ENCODE results near the gene MLLT10.
"Not testable (repeated sequence)": the region's sequence is repeated elsewhere in the genome, so short reads cannot be mapped to it uniquely, and the experiment has no call there.

MLLT10 gene

GRCh38 chr10:21536874-21537273, 2.8 kb downstream of the MLLT10 start:
- peak overlapping the region; percentile 54 for H3K4me3 Mint-ChIP-seq
- no peaks in the 10 kb centered on the region for H3K9me3 Mint-ChIP-seq
- H3K36me3 Mint-ChIP-seq (ENCODE audit: low read depth): peaks cover 32% of the 10 kb centered on the region
- H3K4me1 Mint-ChIP-seq: peaks cover 43% of the 10 kb centered on the region
- peaks cover 3% of the 10 kb centered on the region for H3K27me3 Mint-ChIP-seq (ENCODE audit: low read depth, poor library complexity)
- H3K27ac Mint-ChIP-seq: no peak overlapping the region
- TF ChIP-seq CTCF (IDR thresholded peaks at IDR 0.05): no peak
- no peak for DNase-seq

GRCh38 chr10:21540701-21541100, 6.7 kb downstream of the MLLT10 start:
- not testable (repeated sequence) for H3K9me3 Mint-ChIP-seq; H3K4me3 Mint-ChIP-seq; H3K27me3 Mint-ChIP-seq (ENCODE audit: low read depth, poor library complexity); H3K27ac Mint-ChIP-seq; DNase-seq
- Mint-ChIP-seq H3K36me3 (ENCODE audit: low read depth) (peaks cover 70% of the 10 kb centered on the region), H3K4me1 (peaks cover 23% of the 10 kb centered on the region)

GRCh38 chr10:21547246-21547645, 13.2 kb downstream of the MLLT10 start:
- peaks cover 21% of the 10 kb centered on the region for H3K4me1 Mint-ChIP-seq
- H3K27ac Mint-ChIP-seq: peak overlapping the region; percentile 89
- H3K36me3 Mint-ChIP-seq (ENCODE audit: low read depth): peaks cover 91% of the 10 kb centered on the region
- H3K9me3 Mint-ChIP-seq: peaks cover 5% of the 10 kb centered on the region
- H3K4me3 Mint-ChIP-seq: no peak overlapping the region
- no peaks in the 10 kb centered on the region for H3K27me3 Mint-ChIP-seq (ENCODE audit: low read depth, poor library complexity)
- no peak for DNase-seq
- TF ChIP-seq CTCF (IDR thresholded peaks at IDR 0.05): no peak

GRCh38 chr10:21552638-21553037, 18.6 kb downstream of the MLLT10 start:
- DNase-seq: no peak
- Mint-ChIP-seq H3K9me3 (no peaks in the 10 kb centered on the region), H3K4me3 (no peak overlapping the region), H3K27me3 (ENCODE audit: low read depth, poor library complexity) (no peaks in the 10 kb centered on the region), H3K4me1 (peaks cover 24% of the 10 kb centered on the region), H3K27ac (peak overlapping the region; percentile 84), H3K36me3 (ENCODE audit: low read depth) (peaks cover 93% of the 10 kb centered on the region)
- TF ChIP-seq CTCF (IDR thresholded peaks at IDR 0.05): no peak

- Mint-ChIP-seq H3K4me3 (no peak overlapping the region), H3K27me3 (ENCODE audit: low read depth, poor library complexity) (no peaks in the 10 kb centered on the region), H3K36me3 (ENCODE audit: low read depth) (peaks cover 96% of the 10 kb centered on the region), H3K27ac (no peak overlapping the region), H3K4me1 (peaks cover 8% of the 10 kb centered on the region), H3K9me3 (peaks cover 18% of the 10 kb centered on the region)
- DNase-seq: no peak
- no peak for TF ChIP-seq CTCF (IDR thresholded peaks at IDR 0.05)
Measured at GRCh38 chr10:21556527-21556926, 22.5 kb downstream of the MLLT10 start.

GRCh38 chr10:21558984-21559383, 25.0 kb downstream of the MLLT10 start:
- Mint-ChIP-seq H3K9me3 (peaks cover 26% of the 10 kb centered on the region), H3K36me3 (ENCODE audit: low read depth) (peaks cover 91% of the 10 kb centered on the region)
- not testable (repeated sequence) for DNase-seq; H3K4me1 Mint-ChIP-seq; H3K27ac Mint-ChIP-seq; H3K27me3 Mint-ChIP-seq (ENCODE audit: low read depth, poor library complexity); H3K4me3 Mint-ChIP-seq

GRCh38 chr10:21570761-21571521, 36.9 kb downstream of the MLLT10 start:
- H3K4me3 Mint-ChIP-seq: no peak overlapping the region
- TF ChIP-seq CTCF (IDR thresholded peaks at IDR 0.05): no peak
- no peak for DNase-seq
- H3K27me3 Mint-ChIP-seq (ENCODE audit: low read depth, poor library complexity): peaks cover 4% of the 10 kb centered on the region
- peaks cover 38% of the 10 kb centered on the region for H3K4me1 Mint-ChIP-seq
- H3K9me3 Mint-ChIP-seq: no peaks in the 10 kb centered on the region
- peak overlapping the region; percentile 91 for H3K27ac Mint-ChIP-seq
- peaks cover 60% of the 10 kb centered on the region for H3K36me3 Mint-ChIP-seq (ENCODE audit: low read depth)

Measured in nephron progenitor cell (in vitro differentiated cells).